GM20000 (cell line): Measurements from ENCODE around the gene OR2G3.

ENCODE experiments used
- DNase-seq: peaks from one replicate; pipeline ENCODE4 v3.0.0; 2012; ENCODE audit warnings: low spot score
- TF ChIP-seq, protein P1 (sequence below): IDR thresholded peaks from 2 replicates; pipeline ENCODE4 v1.5.1; 2012; ENCODE audit warnings: mild to moderate bottlenecking, control low read depth; ENCODE audit errors: extremely low read depth, missing control alignments

Gene OR2G3

DNA sequence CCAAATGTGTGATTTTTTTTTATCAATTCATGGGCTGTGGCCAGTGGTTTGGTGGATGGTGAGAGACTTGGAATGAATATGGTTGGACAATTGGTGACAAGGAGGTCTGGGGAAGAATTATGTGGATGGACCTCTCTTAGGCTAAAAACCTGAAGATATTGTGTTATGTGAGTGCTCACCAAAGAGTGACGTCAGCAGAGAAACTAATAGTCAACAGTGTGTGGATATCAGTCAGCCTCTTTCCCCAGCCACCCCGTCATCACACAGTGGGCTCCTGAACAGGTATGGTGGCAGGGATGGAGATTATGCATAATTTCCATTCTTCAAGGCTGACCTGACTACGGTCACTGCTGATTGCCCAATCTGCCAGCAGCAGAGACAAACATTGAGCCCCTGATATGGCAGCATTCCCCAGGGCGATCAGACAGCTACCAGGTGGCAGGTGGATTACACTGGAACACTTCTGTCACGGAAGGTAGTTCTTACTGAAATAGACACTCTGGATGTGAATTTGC lies 26.4 kb upstream of the OR2G3 start:
- DNase-seq: no peak
- TF ChIP-seq, protein P1, sequence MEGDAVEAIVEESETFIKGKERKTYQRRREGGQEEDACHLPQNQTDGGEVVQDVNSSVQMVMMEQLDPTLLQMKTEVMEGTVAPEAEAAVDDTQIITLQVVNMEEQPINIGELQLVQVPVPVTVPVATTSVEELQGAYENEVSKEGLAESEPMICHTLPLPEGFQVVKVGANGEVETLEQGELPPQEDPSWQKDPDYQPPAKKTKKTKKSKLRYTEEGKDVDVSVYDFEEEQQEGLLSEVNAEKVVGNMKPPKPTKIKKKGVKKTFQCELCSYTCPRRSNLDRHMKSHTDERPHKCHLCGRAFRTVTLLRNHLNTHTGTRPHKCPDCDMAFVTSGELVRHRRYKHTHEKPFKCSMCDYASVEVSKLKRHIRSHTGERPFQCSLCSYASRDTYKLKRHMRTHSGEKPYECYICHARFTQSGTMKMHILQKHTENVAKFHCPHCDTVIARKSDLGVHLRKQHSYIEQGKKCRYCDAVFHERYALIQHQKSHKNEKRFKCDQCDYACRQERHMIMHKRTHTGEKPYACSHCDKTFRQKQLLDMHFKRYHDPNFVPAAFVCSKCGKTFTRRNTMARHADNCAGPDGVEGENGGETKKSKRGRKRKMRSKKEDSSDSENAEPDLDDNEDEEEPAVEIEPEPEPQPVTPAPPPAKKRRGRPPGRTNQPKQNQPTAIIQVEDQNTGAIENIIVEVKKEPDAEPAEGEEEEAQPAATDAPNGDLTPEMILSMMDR: no peak

DNA sequence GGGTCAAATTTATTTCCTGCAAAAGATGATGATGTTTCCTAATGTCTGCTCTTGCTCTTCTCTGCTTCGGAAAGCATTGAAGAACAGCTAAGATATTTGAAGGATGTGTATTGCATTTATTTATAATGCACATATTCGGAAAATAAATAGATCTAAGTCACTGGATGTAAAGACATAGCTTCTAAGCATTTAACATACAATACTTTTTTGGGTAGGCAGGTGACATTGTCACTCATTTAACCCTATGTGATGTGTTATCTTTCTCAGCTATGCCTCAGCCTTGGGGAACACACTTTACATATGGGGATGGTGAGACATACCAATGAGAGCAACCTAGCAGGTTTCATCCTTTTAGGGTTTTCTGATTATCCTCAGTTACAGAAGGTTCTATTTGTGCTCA lies 17.3 kb upstream of the OR2G3 start, which contains the start of gene OR2G2:
Gene OR2G2, plus strand, starts transcription at position 301 of the 400 bp plus-strand sequence. Its CDS starts 0 bp downstream, at position 301.
- TF ChIP-seq, protein P1: no peak
- no peak for DNase-seq

DNA sequence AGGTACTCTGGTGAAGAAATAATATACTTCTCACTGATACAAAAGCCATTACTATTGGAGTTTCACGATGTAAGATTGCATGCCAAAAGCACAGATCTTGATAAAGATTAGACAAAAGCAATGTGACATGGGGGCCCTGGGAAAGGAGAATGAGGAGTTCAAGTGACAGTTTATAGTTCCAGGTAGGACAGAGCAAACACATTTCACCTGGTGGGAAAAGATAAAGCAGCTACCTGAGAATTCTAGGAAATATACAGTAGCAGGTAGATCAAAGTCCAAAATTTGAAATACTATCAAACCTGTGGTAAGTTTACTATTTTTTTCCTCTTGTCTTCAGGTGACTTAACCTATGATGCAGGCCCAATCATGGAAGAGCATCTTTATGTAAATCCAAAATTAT lies 8.0 kb downstream of the OR2G3 start:
- TF ChIP-seq, protein P1: no peak
- DNase-seq: no peak

DNA sequence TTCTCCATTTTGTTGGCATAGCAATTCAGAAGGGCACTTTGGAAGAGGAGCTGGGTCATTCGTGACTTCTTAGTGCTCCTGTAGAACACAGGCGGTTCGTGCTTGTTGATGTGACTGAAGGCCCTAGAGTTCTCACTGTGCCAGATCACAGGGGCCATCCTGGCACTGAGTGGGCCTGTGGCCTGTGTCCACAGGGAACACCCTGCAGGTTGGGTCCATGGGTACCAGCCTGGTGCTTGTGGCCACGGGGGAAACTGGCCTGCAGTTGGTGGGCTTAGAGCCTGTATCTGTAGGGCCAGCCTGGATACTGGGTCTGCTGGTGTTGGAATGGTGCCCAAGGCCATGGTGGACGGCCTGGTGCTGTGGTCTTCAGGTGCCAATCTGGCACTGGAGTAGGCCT lies 9.2 kb downstream of the OR2G3 start:
- TF ChIP-seq, protein P1: no peak
- DNase-seq: no peak

DNA sequence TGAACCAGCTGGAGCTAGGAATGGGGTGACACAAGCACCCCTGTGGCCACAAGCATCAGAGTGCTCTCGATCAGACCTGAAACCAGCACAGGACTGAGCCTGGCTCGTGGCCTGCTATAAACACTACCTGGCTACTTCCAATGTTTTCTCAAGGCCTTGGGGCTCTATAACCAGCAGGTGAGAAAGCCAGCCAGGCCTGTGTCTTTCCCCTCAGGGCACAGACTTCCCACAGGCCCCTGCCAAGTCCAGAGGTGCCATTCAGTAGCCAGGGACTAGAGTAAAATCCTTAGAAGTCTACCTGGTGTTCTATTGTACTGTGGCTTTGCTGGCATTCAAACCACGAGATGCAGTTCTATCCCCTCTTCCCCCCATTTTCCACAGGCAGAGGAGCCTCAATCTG lies 22.6 kb downstream of the OR2G3 start:
- DNase-seq: no peak
- TF ChIP-seq, protein P1: no peak

DNA sequence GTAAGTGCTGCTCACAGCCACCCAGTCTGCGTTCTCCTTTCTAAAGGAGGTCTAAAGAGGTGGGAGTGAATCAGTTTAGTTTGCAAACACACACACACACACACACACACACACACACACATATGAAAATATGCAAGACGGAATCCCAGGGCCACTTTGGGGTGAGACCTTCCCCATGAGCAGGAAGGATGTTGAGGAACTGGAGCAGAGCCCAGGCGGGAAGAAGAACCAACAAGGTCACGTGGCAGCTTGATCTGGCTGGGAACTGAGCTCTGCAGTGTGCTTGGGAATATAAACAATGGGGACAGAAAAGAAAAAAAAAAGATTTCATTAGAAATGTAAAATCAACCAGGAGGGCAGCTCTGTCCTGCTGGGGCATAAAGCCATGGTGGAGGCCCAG lies 32.6 kb downstream of the OR2G3 start:
- TF ChIP-seq, protein P1: no peak
- no peak for DNase-seq

DNA sequence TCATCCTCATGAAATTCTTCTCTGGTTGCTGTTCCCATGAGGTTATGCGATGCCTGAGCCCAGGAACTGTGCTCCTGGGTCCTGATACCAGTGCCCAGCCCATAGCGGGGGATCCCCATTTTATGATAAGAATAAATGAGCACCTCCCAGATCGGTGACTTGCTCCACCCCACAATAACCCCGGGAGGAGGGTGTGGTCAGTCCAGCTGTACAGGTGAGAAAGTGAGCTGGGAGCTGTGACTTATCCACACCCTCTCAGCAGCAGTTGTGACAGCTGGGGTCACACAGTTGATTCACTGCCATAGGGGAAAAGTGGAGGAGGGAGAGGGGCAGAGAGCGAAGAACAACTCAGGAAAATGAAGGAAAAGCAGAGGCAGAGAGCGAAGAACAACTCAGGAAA lies 33.4 kb downstream of the OR2G3 start:
- no peak for DNase-seq
- TF ChIP-seq, protein P1: no peak
